HG03469 (cell line): Measurements from ENCODE around the gene ABCB11.
"Not testable (repeated sequence)": the region's sequence is repeated elsewhere in the genome, so short reads cannot be mapped to it uniquely, and the experiment has no call there.

Source experiments
- ATAC-seq: cut with Tn5 transposase; IDR thresholded peaks from one replicate; pipeline ENCODE4 v1.9.1; 2021; ENCODE audit warnings: mild to moderate bottlenecking, moderate library complexity, moderate number of reproducible peaks; ENCODE audit not compliant: unreplicated experiment

Gene ABCB11

DNA sequence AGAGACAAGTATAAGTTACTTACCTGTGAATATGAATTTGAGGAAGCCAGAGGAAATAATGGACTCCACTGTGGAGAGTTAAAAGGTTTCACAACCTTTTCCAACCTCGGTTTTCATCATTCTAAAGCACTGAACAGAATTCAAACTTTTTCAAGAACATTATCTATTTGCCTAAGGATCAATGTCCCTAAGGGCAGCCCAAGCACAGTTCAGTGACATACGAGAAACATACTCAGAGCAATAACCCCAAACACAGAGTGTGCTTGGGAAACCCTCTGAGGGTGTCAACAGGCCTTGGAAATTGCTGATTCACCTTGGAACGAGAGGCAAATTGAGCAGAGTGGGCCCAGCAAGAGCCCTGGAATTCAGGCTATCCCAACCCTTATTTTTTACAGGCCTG is at the start of gene ABCB11:
Gene ABCB11 (minus strand): TSS at position 123 of the 400 bp plus-strand sequence. CDS start 13,199 bp downstream, outside the sequence.
- ATAC-seq = no peak

DNA sequence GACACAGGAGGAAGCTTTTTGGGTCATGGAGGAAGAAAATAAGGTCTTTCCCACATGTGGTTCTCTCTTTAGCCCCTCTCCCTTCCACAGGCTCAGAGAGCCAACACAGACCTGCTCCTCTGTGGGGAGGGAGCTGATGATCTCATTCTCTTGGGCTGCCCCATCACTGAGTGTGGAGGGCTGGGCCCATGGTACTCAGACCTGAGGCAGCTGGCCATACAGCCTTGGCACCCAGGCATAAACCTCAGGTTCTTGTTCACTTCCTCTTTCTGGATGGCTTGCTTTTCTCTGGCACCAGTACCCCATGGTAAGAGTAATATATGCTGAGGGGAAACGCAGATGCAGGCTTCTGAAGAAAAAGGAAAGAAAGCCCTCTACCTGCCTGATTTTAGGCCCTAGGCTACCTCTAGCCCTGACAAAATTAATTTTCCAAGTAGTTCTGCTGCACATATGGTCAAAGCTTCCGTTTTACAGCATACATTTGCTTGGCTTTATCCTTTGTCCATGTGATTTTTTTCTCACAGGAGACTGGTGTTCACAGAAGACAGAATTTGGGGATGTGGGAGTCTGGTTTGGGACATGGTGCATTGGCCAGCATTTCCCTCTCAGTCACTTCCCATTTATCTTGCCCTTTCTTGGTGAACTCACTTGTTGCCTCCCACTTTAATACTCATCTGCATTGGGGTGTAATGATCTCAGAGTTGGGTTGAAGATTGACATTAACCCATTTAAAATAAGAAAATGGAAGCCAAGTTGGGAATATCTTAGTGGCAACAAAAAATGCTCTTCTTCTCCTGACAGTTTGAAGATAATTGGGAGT is 49.3 kb upstream of the ABCB11 start:
- ATAC-seq = peak; percentile 72

DNA sequence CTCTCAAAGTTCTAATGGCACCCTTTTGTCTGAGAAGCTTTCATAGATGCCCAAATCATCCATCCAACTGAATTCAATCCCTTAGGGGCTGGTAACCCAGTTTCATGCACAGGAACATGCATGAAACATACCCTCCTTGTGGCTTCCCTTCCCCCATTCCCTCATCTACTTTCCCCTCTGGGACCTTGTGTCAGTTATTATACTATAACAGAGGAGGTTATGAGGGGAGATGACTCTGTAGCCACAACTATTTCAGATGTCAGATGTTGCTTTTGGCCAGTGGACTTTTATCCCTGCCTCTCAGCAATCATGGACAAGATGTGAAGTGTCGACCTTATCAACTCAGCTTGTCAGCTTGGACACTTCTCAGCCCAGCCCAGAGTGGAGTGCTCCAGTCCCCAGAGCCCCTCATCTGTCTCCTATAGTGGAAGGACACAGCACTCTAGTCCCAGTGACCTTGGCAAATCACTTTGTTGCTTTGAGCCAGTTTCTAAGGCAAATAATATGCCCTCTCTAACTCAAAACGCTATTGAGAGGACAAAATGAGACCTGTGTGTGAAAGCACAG is 46.6 kb upstream of the ABCB11 start:
- no peak for ATAC-seq

DNA sequence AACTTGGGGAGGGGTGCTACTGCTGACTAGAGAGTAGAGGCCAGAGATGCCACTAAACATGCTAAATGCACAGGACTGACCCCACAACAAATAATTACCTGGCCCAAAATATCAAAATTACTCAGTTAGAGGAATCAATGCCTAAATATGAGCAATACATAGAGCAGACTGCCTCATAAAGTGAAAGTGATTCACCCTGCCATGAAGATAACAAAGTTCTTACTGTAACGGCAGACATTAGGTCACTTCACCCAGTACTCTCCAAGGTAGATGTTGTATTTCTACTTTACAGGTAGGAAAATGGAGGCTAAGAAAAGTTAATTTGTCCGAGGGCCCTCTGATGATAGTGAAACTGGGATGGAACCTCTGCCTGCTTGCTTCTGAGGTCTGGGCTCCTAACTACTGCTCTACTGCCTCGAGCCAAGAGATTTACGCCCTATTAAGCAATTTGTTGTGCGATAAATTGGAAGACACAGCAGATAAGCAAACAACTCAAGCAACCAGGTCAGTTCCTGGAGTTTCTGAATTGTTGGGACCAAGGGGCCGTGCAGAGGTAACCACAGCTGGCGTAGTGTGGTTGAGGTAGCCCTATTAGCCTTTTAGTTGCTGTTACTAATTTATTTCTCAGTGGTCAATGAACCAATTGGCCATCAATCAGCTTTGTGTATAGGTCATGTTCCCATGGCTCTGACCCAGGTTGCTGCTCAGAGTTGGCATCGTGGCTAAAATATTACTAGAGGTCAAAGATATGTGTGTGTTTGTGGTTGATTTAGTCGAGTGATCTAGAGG is 43.0 kb upstream of the ABCB11 start:
- peak; percentile 64 for ATAC-seq

DNA sequence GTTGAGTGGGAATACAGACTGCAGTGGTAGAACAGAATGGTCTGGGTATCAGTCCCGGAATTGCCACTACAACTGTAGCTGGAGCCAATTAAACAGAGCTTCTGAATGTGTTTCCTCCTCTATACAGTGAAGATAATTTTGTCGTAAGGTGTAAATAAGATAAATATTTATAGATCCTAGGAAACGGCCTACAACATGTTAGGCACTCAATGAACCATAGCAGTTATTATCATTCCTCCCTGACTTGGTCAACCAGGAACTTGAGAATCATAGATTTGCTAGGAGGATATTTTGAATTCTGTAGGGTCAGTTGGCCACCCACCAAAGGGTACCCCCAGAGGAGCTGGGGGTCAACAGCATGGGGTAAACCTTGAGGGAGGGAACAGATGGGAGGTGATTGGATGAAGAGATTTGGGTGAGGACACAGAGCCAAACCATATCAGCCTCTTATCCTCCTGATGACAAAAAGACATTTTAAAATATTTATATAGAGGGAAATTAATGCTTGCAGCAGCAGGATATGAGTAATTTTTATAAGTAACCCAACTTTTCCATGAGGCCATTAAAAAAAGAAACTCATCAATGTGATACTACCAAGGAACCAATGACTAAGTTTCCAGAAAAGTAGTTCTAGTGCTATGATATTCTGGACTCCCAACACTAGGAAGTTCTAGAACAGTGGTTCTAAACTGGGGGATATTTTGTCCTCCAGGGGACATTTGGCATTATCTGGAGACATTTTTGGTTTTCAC is 42.3 kb upstream of the ABCB11 start:
- no peak for ATAC-seq

DNA sequence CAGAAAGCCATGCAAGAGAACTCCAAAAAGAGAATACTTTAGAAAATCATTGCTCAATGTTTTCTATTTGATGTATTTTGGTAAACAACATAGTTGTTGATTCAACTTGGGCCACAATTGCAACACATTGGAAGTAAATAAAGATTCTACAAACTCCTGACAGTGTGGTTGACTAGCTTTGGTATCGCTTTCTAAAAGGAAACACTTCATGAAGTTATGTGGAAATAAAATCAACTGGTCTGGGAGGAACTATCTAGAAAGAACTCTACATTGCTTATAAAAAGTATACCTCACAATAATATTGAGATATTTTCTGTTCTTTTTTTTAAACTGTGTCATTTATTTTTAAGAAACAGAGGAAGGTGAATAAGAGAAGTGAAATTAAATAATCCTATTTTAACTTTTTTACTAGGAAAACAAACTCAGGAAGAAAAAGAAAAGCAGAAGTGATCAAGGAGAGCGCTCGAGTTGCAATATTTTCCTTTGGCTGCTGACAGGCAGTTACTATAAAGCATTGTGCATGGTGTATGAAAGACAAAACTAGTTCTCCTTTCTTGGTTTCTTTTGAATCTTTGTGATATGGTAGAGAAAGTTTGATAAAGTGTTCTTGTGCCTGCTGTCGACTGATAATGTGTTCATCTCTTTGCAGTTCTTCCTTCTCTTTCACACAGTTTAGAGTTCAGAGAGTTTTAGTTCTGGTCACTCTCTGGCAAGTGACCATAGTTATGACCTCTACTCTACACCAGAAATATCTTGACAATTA is 41.2 kb upstream of the ABCB11 start:
- ATAC-seq = no peak

DNA sequence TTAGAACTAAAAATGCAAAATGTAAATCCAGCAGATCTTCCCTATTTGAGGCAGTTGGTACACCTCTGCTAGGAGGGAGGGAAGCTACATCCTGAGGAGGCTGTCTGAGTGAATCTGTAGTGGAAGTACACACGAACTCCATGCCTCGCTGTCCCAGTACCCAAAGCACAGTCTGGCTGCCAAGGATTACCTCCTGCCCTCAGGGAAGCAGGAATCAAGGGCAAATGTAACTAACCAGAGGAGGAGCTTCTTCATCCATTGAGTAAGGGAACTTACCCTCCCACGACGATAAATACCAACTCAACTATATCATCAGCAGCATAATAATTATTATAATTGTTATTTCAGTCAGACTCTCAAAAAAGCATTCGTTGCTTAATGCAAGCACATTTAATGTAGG is 40.3 kb upstream of the ABCB11 start:
- ATAC-seq = no peak

DNA sequence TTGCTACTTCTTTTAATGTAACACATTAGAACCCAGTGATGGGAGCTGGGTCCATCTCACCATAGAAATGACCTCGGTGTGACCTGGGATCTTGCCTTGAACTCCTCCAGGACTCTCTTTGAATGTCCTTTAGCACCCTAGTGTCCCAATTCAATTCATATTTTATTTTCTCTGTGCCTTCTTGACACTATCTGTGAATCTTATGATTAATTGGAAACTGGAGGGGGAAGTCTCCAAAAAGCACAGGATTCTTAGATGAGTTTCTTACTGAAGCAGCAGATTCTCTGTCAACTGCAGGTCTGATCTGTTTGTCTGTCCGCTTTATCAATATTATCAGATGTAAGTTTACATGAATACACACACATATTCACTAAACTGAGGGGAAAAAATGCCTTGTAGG is 38.7 kb upstream of the ABCB11 start:
- no peak for ATAC-seq

DNA sequence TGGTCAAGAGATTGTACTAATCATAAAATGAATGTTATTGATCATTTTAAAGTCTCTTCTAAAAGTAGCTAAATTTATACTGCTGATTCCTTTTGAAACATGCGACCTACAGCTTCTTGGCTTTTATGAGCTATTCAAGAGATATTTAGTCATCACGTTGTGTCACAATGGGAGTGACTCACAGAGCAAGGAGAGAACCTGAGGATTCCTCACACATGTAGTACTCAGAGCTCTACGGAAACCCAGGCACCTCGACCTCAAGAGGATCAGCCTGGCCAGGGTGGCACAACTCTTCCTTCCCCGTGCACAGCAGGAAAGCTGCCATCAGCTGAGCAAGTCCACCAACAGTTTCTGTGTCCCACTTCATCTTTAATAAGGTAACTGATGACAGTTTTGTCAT is 38.2 kb upstream of the ABCB11 start, which contains the start of gene DHRS9:
Gene DHRS9 (plus strand): TSS at position 223 of the 400 bp plus-strand sequence. CDS start 12,019 bp downstream, outside the sequence.
- ATAC-seq = no peak

DNA sequence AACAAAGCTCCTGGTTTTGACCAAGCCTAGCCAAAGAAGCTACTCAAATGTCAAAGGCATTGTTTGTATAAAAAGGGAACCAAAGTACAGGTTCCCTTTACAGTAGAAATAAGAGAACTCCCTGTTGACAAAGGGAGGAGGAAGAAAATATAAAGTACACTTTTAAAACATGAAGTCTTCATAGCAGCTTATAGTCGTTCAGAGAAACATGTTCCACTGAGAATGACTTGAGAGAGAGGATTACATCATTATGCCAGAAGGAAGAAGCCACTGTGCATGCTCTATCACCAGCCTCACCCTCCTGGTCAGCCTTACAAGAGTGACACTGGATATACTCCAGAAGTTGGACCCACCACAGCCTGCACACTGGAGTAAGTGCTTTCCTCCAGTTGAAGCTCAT is 35.8 kb upstream of the ABCB11 start:
- no peak for ATAC-seq

DNA sequence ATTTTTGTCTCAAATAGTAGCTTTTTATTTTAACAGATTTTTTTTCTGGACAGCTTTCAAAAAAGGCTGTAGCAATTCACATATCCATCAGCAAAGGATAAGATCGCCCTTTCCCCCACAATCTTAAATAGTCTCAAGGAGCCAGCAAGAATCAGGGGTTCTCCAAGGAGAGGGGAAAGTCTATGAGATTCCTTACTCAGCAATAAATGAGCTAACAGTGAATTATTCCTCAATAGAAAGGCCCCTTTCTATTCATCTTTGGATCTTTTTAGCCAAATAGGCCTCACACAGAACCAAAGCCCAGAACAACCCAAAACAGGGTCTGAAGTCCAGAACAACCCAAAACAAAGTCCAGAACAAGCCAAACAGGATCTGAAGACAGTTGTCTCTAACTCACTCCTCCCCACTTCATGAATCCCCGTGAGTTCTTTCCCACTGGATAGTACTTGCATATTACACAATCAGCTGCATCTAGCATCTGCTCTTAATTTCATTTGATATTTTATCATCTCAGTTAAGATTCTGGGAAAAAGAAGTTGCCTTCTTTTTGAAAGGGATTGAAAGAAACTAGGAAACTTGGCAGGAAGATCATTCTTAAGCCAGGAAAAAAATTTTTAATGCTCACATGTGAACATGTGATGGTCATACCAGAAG is 34.9 kb upstream of the ABCB11 start:
- no peak for ATAC-seq

DNA sequence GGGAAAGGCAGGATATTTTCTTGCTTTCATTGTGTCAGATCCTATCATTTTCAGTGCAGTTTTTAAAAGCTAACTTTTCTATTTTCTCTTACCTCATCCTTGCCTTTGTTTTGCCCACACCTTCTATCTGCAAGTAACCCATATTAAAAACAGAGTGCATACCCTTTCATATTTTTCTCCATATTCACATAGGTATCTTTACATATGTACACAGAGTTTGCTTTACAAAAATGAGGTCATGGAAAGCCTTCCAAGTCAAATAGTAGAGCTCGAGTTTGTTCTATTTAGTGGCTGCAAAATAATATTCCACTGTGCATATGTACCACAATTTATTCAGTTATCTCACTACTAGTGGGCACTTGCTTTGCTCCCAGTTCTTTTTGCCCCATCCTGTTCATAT is 34.3 kb upstream of the ABCB11 start:
- no peak for ATAC-seq

DNA sequence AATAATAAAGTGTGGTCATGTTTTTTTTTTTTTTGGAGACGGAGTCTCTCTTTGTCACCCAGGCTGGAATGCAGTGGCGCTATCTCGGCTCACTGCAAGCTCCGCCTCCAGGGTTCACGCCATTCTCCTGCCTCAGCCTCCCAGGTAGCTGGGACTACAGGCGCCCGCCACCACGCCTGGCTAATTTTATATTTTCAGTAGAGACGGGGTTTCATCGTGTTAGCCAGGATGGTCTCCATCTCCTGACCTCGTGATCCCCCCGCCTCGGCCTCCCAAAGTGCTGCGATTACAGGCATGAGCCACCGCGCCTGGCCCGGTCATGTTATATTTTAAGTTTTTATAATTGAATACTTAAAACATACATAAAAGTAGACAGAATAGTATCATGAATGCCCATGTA is 33.1 kb upstream of the ABCB11 start:
- not testable (repeated sequence) for ATAC-seq

DNA sequence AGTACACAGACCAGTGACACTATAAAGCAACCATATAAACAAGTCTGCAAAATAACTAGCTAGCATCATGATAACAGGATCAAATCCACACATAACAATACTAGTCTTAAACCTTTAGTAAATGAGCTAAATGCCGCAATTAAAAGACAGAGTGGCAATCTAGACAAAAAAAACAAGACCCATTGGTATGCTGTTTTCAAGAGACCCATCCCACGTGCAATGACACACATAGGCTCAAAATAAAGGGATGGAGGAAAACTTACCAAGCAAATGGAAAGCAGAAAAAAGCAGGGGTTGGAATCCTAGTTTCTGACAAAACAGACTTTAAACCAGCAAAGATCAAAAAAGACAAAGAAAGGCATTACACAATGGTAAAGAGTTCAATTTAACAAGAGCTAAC is 23.5 kb upstream of the ABCB11 start:
- not testable (repeated sequence) for ATAC-seq

DNA sequence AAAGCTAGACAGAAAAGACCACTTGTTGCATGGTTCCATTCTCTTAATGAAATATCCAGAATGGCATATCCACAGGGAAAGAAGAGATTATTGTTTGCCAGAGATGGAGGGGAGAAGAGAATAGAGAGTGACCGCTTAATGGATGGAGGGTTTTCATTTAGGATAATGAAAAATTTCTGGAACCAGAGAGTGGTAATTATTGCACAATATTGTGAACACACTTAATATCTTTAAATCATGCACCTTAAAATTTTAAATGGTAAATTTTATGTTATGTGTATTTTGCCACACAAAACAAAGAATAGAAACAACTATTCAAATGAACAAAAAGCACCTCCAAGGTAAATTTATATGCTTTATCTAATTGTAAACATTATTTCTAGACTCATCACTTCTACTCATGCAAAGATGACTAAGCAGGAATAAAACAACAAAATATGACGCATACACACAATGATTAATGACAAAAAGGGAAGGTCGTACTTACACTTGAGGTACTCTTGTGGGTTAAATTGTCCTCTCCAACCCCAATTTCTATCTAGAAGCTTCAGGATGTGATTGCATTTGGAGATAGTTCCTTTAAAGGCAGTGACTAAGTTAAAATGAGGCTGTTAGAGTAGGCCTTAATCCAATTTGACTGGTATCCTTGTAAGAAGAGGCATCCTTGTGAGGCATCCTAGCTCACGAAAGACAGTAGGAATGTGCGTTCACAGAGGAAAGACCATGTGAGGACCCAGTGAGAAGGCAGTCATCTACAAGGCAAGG is 19.5 kb upstream of the ABCB11 start:
- ATAC-seq = no peak

DNA sequence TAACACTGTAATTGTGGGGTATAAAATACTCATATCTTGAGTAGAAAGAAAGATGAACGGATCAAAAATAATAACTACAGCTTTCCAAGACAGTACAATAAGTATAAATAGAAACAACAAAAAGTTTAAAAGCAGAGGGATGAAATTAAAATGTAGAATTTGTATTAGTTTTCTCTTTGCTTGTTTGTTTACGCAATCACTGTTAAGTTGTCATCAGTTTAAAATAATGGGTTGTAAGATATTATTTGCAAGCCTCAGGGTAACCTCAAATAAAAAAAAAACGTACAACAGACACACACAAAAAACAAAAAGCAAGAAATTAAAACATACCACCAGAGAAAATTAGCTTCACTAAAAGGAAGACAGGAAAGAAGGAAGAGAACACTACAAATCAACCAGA is 18.0 kb upstream of the ABCB11 start:
- no peak for ATAC-seq

DNA sequence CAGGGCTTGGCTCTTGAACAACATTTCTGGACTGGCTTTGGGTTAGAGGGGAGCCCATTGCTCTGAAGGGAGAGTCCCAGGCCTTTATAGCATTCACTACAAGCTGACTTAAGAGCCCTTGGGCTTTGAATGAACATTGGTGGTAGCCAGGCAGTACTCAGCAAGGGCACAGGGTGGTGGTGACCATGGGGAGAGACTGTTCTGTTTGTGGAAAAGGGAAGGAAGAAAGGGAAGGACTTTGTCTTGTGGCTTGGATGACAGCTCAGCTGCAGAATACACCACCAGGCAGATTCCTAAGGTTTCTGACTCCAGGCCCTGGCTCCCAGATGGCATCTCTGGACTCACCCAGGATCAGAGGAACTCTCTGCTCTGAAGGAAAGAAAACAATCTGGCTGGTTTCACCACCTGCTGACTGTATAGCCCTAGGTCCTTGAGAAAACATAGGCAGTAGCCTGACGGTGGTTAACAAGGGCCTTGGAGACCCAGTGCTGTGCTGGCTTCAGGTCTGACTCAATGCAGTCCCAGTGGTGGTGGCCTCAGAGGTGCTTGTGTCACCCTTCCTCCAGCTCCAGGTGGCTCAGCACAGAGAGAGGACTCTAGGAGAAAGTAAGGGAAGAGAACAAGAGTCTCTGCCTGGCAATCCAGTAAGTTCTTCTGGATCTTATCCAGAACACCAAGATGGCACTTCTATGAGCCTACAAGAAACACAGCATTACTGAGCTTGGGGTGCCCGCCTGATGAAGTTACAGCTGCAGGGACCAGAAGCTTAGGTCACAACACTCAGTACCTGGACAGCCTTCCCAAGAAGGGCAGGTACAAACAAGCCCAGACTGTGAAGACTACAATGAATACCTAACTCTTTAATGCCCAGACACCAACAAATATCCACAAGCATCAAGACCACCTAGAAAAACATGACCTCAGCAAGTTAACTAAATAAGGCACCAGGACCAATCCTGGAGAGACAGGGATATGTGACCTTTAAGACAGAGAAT is 16.4 kb upstream of the ABCB11 start:
- ATAC-seq = no peak
